Left lung (tissue), 10 donors: Measurements from ENCODE around the gene GUK1. TPM values are rescaled to one million over a fixed set of nuclear protein-coding genes. Genes with fewer than 3 reads are reported as not detected.
A peak's percentile ranks its signal among the peaks of the same experiment; 100 is the strongest.

ENCODE experiments used
- ATAC-seq: fragments of 200-7000 bp; cut with Tn5 transposase; one replicate; pipeline ENCODE4 v1.9.1; 2020; ENCODE audit warnings: moderate library complexity
- DNase-seq, 4 donors: peaks; one replicate each; pipeline ENCODE4 v3.0.0-alpha.2; 2013 to 2020
- H3K27ac ChIP-seq, 2 donors: fragments of 200-600 bp; sonication (generic) in 1 of 2; one replicate each; pipeline versions ENCODE4 v1.5.0 to v1.8.0; 2020 to 2021
- H3K27me3 ChIP-seq, 2 donors: fragments of 200-600 bp; sonication (generic) in 1 of 2; one replicate each; pipeline versions ENCODE4 v1.5.0 to v1.8.0; 2020 to 2021
- H3K36me3 ChIP-seq, 2 donors: fragments of 200-600 bp; sonication (generic) in 1 of 2; one replicate each; pipeline versions ENCODE4 v1.5.0 to v1.8.0; 2020 to 2021
- H3K4me1 ChIP-seq, 2 donors: fragments of 200-600 bp; one replicate each; pipeline ENCODE4 v1.8.0; 2021
- H3K4me3 ChIP-seq, 2 donors: fragments of 200-600 bp; sonication (generic) in 1 of 2; one replicate each; pipeline versions ENCODE4 v1.5.0 to v1.8.0; 2020 to 2021; ENCODE audit warnings: mild to moderate bottlenecking in 1 of 2
- H3K9me3 ChIP-seq, 2 donors: fragments of 200-600 bp; sonication (generic) in 1 of 2; one replicate each; pipeline versions ENCODE4 v1.5.0 to v1.8.0; 2020 to 2021
- CTCF ChIP-seq, 2 donors: fragments of 200-600 bp; sonication (generic) in 1 of 2; IDR thresholded peaks; one replicate each; pipeline versions ENCODE4 v1.5.0 to v1.8.0; 2021; ENCODE audit warnings: antibody characterized with exemption in 2 of 2
- intact Hi-C, 2 donors: fragments of 100-400 bp; cut with DNase I; formaldehyde crosslinking; loops; one replicate each; pipeline versions ENCODE4 v1.11.2 to v1.14.2; 2022
- polyA plus RNA-seq, 6 donors: library from polyadenylated mRNA; unstranded; fragments of 120-200 nt; gene quantifications; one replicate each; pipeline ENCODE4 v1.2.1, GENCODE V29; 2013; ENCODE audit not compliant: insufficient read length in 6 of 6
- total RNA-seq, 2 donors: library from RNA; stranded (reverse); fragmentation: NEBNext Ultra II Directional; extraction: Animal tissue kit (Norgen Biotek cat#: 25700); gene quantifications; one replicate each; pipeline ENCODE4 v1.2.1, GENCODE V29; 2021
- donor health status: DM: no; HTN: yes; CAD: no.
- donor health status: DM: no; HTN: no; CAD: no.

The GUK1 gene
- total and polyA plus RNA-seq, 8 donors = 112 to 221 (median 153) TPM

- DNase-seq (no peak), ATAC-seq (no peak)
- no peaks in the 10 kb centered on the region for H3K9me3 ChIP-seq
- peaks cover 13 to 60% of the 10 kb centered on the region in 2 donors for H3K4me1 ChIP-seq
- H3K36me3 ChIP-seq = peaks cover 0 to 28% of the 10 kb centered on the region in 2 donors
- intact Hi-C loops = no loop called here
- no peak for TF ChIP-seq CTCF (IDR thresholded peaks at IDR 0.05)
- no peak overlapping the region for H3K4me3 ChIP-seq
- no peak overlapping the region for H3K27ac ChIP-seq
- no peaks in the 10 kb centered on the region for H3K27me3 ChIP-seq
Measured at GRCh38 chr1:228106800-228107054, 33.4 kb upstream of the GUK1 start.

- no peaks in the 10 kb centered on the region for H3K27me3 ChIP-seq
- peaks cover 0 to 28% of the 10 kb centered on the region in 2 donors for H3K36me3 ChIP-seq
- H3K9me3 ChIP-seq = no peaks in the 10 kb centered on the region
- DNase-seq (peak in 1 of 4 donors; percentile 69), ATAC-seq (no peak)
- H3K4me1 ChIP-seq = peaks cover 8 to 53% of the 10 kb centered on the region in 2 donors
- intact Hi-C loops = no loop called here
- no peak overlapping the region for H3K4me3 ChIP-seq
- no peak overlapping the region for H3K27ac ChIP-seq
- TF ChIP-seq CTCF (IDR thresholded peaks at IDR 0.05) = no peak
Measured at GRCh38 chr1:228107636-228108035, 32.4 kb upstream of the GUK1 start.

- H3K27ac ChIP-seq = peak overlapping the region; percentile 78 to 88
- TF ChIP-seq CTCF (IDR thresholded peaks at IDR 0.05) = no peak
- peaks cover 8 to 52% of the 10 kb centered on the region in 2 donors for H3K4me1 ChIP-seq
- no peak for DNase-seq
- intact Hi-C loops = no loop called here
- peaks cover 0 to 28% of the 10 kb centered on the region in 2 donors for H3K36me3 ChIP-seq
- peak overlapping the region; percentile 92 to 99 for H3K4me3 ChIP-seq
- no peaks in the 10 kb centered on the region for H3K27me3 ChIP-seq
- no peak for ATAC-seq
- no peaks in the 10 kb centered on the region for H3K9me3 ChIP-seq
Measured at GRCh38 chr1:228108055-228108690, 31.9 kb upstream of the GUK1 start.

GRCh38 chr1:228108742-228109072, 31.4 kb upstream of the GUK1 start:
- peak overlapping the region; percentile 78 to 88 for H3K27ac ChIP-seq
- H3K36me3 ChIP-seq = peaks cover 0 to 28% of the 10 kb centered on the region in 2 donors
- H3K27me3 ChIP-seq = no peaks in the 10 kb centered on the region
- no peak for DNase-seq
- H3K4me3 ChIP-seq = peak overlapping the region; percentile 92 to 99
- intact Hi-C loops = no loop called here
- H3K4me1 ChIP-seq = peaks cover 8 to 47% of the 10 kb centered on the region in 2 donors
- no peaks in the 10 kb centered on the region for H3K9me3 ChIP-seq
- no peak for TF ChIP-seq CTCF (IDR thresholded peaks at IDR 0.05)
- no peak for ATAC-seq

- H3K9me3 ChIP-seq = no peaks in the 10 kb centered on the region
- no peak for TF ChIP-seq CTCF (IDR thresholded peaks at IDR 0.05)
- H3K27ac ChIP-seq = peak within 1 kb of the TSS; percentile 82 to 88
- DNase-seq = peak; percentile 96 to 100 (median 98)
- peak within 1 kb of the TSS; percentile 92 to 99 for H3K4me3 ChIP-seq
- H3K36me3 ChIP-seq = peaks cover 0 to 28% of the 10 kb centered on the region in 2 donors
- H3K4me1 ChIP-seq = peaks cover 8 to 41% of the 10 kb centered on the region in 2 donors
- ATAC-seq = peak; percentile 99
- intact Hi-C loops = no loop called here
- H3K27me3 ChIP-seq = no peaks in the 10 kb centered on the region
Measured at GRCh38 chr1:228109073-228109961, 30.8 kb upstream of the GUK1 start, which contains the start of gene MRPL55. Gene MRPL55, minus strand, starts transcription at chr1:228109299. Its CDS starts 1,039 bp downstream, at chr1:228108260.
